GM12878 (cell line): ENCODE data around the gene UNC93A. TPM values are rescaled to one million over a fixed set of nuclear protein-coding genes. Genes with fewer than 3 reads are reported as not detected.
A peak's percentile ranks its signal among the peaks of the same experiment; 100 is the strongest.

Experiments used
- ATAC-seq: fragments of 200-7000 bp; cut with Tn5 transposase; 3 replicates; pipeline ENCODE4 v1.9.1; 2020; ENCODE audit warnings: mild to moderate bottlenecking, moderate library complexity
- BruUV-seq: library from RNA; stranded (reverse); fragments of 400-500 nt; replicated peaks from 2 replicates; lab custom pipeline; 2021; lab: Mats Ljungman, UMichigan
- CTCF ChIA-PET: fragments of 300-600 bp; sonication (Branson Sonifier 250); formaldehyde crosslinking; extraction: SDS; loops from one replicate; lab custom pipeline; 2021; ENCODE audit warnings: inconsistent platforms; lab: Yijun Ruan, JAX
- POLR2A ChIA-PET: fragments of 350-600 bp; formaldehyde crosslinking; extraction: SDS; loops from one replicate; lab custom pipeline; 2021; ENCODE audit warnings: inconsistent platforms; lab: Charles Lee
- RAD21 ChIA-PET: fragments of 300-600 bp; sonication (Branson Sonifier 250); formaldehyde crosslinking; loops from one replicate; lab custom pipeline; 2023; ENCODE audit warnings: antibody characterized with exemption; ENCODE audit not compliant: unreplicated experiment; lab: Charles Lee
- SMC1A ChIA-PET: fragments of 300-600 bp; sonication (Branson Sonifier 250); formaldehyde crosslinking; loops from one replicate; lab custom pipeline; 2023; ENCODE audit not compliant: unreplicated experiment, uncharacterized antibody; lab: Charles Lee
- DNase-seq: peaks from one replicate; pipeline ENCODE4 v3.0.0-alpha.2; 2011; ENCODE audit warnings: low read depth, low spot score
- FAIRE-seq: peaks from 3 replicates; lab custom pipeline; 2011; peaks lifted over from hg19 to GRCh38; lab: Jason Lieb, UNC
- H2AFZ ChIP-seq: 2 replicates; pipeline ENCODE4 v1.6.0; 2011; ENCODE audit warnings: low read depth, low read length, control low read depth; ENCODE audit not compliant: control insufficient read depth
- H3K27ac ChIP-seq: 2 replicates; pipeline ENCODE4 v1.5.1; 2011; ENCODE audit warnings: control low read depth; ENCODE audit not compliant: control insufficient read depth, insufficient read depth
- H3K27me3 ChIP-seq, 2 experiments: replicated peaks in 1 of 2; 2 replicates each; pipeline versions ENCODE4 v1.6.0 to v1.6.1; 2011; ENCODE audit warnings: low read length in 1 of 2; ENCODE audit not compliant: control insufficient read depth in 2 of 2, insufficient read depth in 2 of 2
- H3K36me3 ChIP-seq, 2 experiments: 2 replicates each; pipeline ENCODE4 v1.5.1; 2011; ENCODE audit warnings: low read length in 1 of 2; ENCODE audit not compliant: control insufficient read depth in 2 of 2, insufficient read depth in 2 of 2
- H3K4me1 ChIP-seq: 2 replicates; pipeline ENCODE4 v1.6.1; 2011; ENCODE audit warnings: mild to moderate bottlenecking, low read length, moderate library complexity, mixed read lengths; ENCODE audit not compliant: control insufficient read depth, insufficient read depth
- H3K4me2 ChIP-seq: 2 replicates; pipeline ENCODE4 v1.6.0; 2011; ENCODE audit warnings: control low read depth; ENCODE audit not compliant: control insufficient read depth, insufficient read depth
- H3K4me3 ChIP-seq: fragments of 200-600 bp; sonication (generic); 2 replicates; pipeline ENCODE4 v1.5.1; 2016
- H3K79me2 ChIP-seq: 2 replicates; pipeline ENCODE4 v1.6.0; 2011; ENCODE audit warnings: low read length; ENCODE audit not compliant: control insufficient read depth, insufficient read depth
- H3K9ac ChIP-seq: 2 replicates; pipeline ENCODE4 v1.8.0; 2011; ENCODE audit warnings: low read length, control low read depth, mixed read lengths; ENCODE audit not compliant: control insufficient read depth, insufficient read depth
- H3K9me3 ChIP-seq: replicated peaks from 3 replicates; pipeline ENCODE4 v1.5.1; 2011; ENCODE audit warnings: mild to moderate bottlenecking, low read length; ENCODE audit not compliant: control insufficient read depth, insufficient read depth
- H4K20me1 ChIP-seq: 2 replicates; pipeline ENCODE4 v1.6.0; 2011; ENCODE audit not compliant: control insufficient read depth, insufficient read depth
- CTCF ChIP-seq, 3 experiments: IDR thresholded peaks in 2 of 3; conservative IDR thresholded peaks in 1 of 3; 2 replicates each; pipeline ENCODE4 v1.5.1; 2011; ENCODE audit warnings: low read depth in 3 of 3, low read length in 3 of 3, mild to moderate bottlenecking in 3 of 3, control low read depth in 2 of 3, moderate library complexity in 2 of 3, inconsistent platforms in 1 of 3, mixed read lengths in 1 of 3; ENCODE audit not compliant: control insufficient read depth in 2 of 3, insufficient read depth in 1 of 3; ENCODE audit errors: extremely low read depth in 1 of 3
- WGBS: methylation state at CpG from one replicate; pipeline ENCODE4 v1.1.6; 2016; ENCODE audit warnings: low lambda C conversion rate; ENCODE audit not compliant: insufficient replicate concordance, insufficient coverage; ENCODE audit errors: missing lambda C conversion rate; 5-methylcytosine and 5-hydroxymethylcytosine counted together
- in situ Hi-C: fragments of 300-500 bp; cut with MboI; formaldehyde crosslinking; loops from 9 replicates; pipeline ENCODE4 v1.14.3; 2018; ENCODE audit warnings: mixed read lengths
- intact Hi-C: fragments of 100-400 bp; cut with micrococcal nuclease; formaldehyde crosslinking; loops from one replicate; pipeline ENCODE4 v1.14.2; 2022; ENCODE audit not compliant: unreplicated experiment
- polyA plus RNA-seq, 11 experiments: library from polyadenylated mRNA; depleted of rRNA in 4 of 11; unstranded in 6 of 11; stranded (reverse) in 5 of 11; fragments of >200 nt; fragmentation: Nextera tagmentation in 4 of 11; fragmentation: Illumina TruSeq in 1 of 11; extraction: Ambion mirVana in 4 of 11; extraction: Trizol in 1 of 11; gene quantifications; 1 replicate in 1 of 11; 2 replicates in 10 of 11; pipeline versions ENCODE4 v1.2.1 to v1.2.3, GENCODE V29; 2011 to 2016; ENCODE audit warnings: inconsistent platforms in 2 of 11, missing spikeins in 2 of 11, low read depth in 1 of 11
- total RNA-seq, 4 experiments: library from RNA; depleted of rRNA in 3 of 4; stranded (reverse); fragments of >200 nt in 3 of 4; fragmentation: Illumina TruSeq in 1 of 4; extraction: Trizol in 1 of 4; gene quantifications; 2 replicates each; pipeline versions ENCODE4 v1.2.1 to v1.2.3, GENCODE V29; 2013 to 2021
- TF ChIP-seq, protein P1 (sequence below): fragments of 450-650 bp; formaldehyde crosslinking; IDR thresholded peaks from 2 replicates; pipeline ENCODE4 v1.5.0; 2022; ENCODE audit warnings: mild to moderate bottlenecking, missing genetic modification characterization

Gene UNC93A
- total and polyA plus RNA-seq, 10 of the 15 experiments (the other 5 are each of a cell fraction or from before 2014, with no cell fraction given) = 0.37 TPM; not detected in 9

DNA sequence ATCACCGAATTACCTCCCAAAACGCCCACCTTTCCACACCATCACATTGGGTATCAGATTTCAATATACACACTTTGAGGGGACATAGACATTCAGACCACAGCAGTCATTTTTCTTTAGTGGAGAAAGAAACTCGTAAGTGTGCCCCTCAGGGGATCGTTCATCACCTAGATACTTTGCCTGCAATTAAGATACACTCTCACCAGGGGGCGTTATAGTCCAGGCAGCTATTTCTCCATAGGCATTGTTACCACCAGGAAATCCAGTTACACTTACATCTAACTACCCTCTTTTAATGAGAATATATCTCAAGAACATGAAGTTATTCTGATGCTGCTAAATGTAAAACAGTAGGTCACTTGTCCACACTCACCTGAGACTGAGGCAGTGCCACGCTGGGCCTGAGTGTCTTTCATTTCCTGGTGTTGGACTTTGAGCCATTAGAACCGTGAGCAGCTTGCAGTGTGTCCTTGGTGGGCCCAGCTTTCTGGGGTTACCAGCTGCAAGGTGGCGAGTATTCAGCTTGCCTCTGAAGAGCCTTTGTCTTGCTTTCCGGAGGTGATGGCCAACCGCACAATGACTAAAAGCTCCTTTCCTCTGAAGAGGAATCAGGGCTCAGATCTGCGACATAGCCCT lies 35.1 kb upstream of the UNC93A start:
- intact Hi-C loops = no loop called here
- BruUV-seq = no TSS peak
- POLR2A ChIA-PET = no interaction called here
- Histone ChIP-seq H3K9ac (no peak overlapping the region), H3K4me1 (no peaks in the 10 kb centered on the region), H4K20me1 (no peaks in the 10 kb centered on the region), H3K9me3 (no peaks in the 10 kb centered on the region; the same call in 2 of the 3 replicates), H3K27ac (no peak overlapping the region), H3K27me3 (no peaks in the 10 kb centered on the region; a peak in 1 of 4 replicates)
- RAD21 ChIA-PET = no interaction called here
- WGBS = 36% methylated on average over 11 of the region's 11 CpGs
- no peak for ATAC-seq
- DNase-seq = no peak
- in situ Hi-C loops = no loop called here
- CTCF ChIA-PET = interaction anchor here (0.7 to 0.8 kb wide), 2 partner anchors 14 to 38 kb away, joined by 3 read pairs; no protein-coding TSS in a partner anchor
- TF ChIP-seq, protein P1, sequence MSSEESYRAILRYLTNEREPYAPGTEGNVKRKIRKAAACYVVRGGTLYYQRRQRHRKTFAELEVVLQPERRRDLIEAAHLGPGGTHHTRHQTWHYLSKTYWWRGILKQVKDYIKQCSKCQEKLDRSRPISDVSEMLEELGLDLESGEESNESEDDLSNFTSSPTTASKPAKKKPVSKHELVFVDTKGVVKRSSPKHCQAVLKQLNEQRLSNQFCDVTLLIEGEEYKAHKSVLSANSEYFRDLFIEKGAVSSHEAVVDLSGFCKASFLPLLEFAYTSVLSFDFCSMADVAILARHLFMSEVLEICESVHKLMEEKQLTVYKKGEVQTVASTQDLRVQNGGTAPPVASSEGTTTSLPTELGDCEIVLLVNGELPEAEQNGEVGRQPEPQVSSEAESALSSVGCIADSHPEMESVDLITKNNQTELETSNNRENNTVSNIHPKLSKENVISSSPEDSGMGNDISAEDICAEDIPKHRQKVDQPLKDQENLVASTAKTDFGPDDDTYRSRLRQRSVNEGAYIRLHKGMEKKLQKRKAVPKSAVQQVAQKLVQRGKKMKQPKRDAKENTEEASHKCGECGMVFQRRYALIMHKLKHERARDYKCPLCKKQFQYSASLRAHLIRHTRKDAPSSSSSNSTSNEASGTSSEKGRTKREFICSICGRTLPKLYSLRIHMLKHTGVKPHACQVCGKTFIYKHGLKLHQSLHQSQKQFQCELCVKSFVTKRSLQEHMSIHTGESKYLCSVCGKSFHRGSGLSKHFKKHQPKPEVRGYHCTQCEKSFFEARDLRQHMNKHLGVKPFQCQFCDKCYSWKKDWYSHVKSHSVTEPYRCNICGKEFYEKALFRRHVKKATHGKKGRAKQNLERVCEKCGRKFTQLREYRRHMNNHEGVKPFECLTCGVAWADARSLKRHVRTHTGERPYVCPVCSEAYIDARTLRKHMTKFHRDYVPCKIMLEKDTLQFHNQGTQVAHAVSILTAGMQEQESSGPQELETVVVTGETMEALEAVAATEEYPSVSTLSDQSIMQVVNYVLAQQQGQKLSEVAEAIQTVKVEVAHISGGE = no peak
- 0 out of 6 replicates have a peak, but pooled peaks of 1 of the 3 experiments have one; percentile 20 for TF ChIP-seq CTCF (IDR thresholded peaks at IDR 0.05 in 2 of 3, conservative IDR thresholded peaks at IDR 0.05 in 1 of 3; ENCODE audit: control insufficient read depth in 2 of 3, extremely low read depth in 1 of 3, insufficient read depth in 1 of 3, low read depth in 3 of 3, low read length in 3 of 3)
- TF ChIP-seq, all 136 proteins: peak for 1
- Histone ChIP-seq H3K4me2 (no peak overlapping the region), H2AFZ (no peak overlapping the region), H3K36me3 (no peaks in the 10 kb centered on the region), H3K79me2 (no peaks in the 10 kb centered on the region), H3K4me3 (no peak overlapping the region)
- SMC1A ChIA-PET = interaction anchor here (0.6 kb wide), 1 partner anchor 36 kb away, joined by 3 read pairs; no protein-coding TSS in a partner anchor
- FAIRE-seq = no peak
